NOMO-1 (cell line): ENCODE data around the gene PRICKLE1.

ENCODE experiments used
- DNase-seq, 2 experiments: peaks; one replicate each; lab custom pipeline; 2025; ENCODE audit not compliant: unreplicated experiment in 2 of 2; lab: John Stamatoyannopoulos, UW

The PRICKLE1 gene

GRCh38 chr12:42589465-42590329, at the start of gene PRICKLE1:
Gene PRICKLE1 (minus strand): TSS chr12:42589746. CDS start chr12:42472516, 117,230 bp downstream.
- DNase-seq: peak; percentile 47 to 51

- no peak for DNase-seq
Observed at GRCh38 chr12:42638697-42639096, 49.2 kb upstream of the PRICKLE1 start.

- DNase-seq: no peak
Observed at GRCh38 chr12:42638011-42638410, 48.5 kb upstream of the PRICKLE1 start.

DNA sequence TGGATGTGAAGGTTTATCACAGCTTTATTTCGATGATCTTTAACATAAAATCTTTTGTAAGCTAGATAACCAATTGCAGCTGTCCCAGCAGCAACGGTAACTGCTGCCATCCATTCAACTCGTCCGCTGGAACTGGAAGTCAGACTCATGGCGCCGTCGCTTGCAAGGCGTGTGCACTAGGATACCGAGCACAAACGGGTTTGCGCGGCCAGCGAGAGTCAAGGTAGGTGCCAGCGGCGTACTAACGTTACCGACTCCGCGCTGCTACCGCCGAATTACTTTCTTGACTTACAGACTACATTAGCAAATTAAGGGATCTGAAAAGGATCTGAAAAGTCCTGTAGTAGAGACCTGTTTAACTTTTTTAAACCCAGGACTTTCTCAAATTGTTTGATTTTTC, 47.4 kb upstream of the PRICKLE1 start:
- DNase-seq: no peak

GRCh38 chr12:42633594-42633993, 44.0 kb upstream of the PRICKLE1 start:
- DNase-seq: no peak

- DNase-seq: peak; percentile 60 to 98
Observed at GRCh38 chr12:42631513-42631912, 42.0 kb upstream of the PRICKLE1 start.

GRCh38 chr12:42630314-42630713, 40.8 kb upstream of the PRICKLE1 start:
- no peak for DNase-seq

- DNase-seq: no peak
Observed at GRCh38 chr12:42627151-42627550, 37.6 kb upstream of the PRICKLE1 start.

DNA sequence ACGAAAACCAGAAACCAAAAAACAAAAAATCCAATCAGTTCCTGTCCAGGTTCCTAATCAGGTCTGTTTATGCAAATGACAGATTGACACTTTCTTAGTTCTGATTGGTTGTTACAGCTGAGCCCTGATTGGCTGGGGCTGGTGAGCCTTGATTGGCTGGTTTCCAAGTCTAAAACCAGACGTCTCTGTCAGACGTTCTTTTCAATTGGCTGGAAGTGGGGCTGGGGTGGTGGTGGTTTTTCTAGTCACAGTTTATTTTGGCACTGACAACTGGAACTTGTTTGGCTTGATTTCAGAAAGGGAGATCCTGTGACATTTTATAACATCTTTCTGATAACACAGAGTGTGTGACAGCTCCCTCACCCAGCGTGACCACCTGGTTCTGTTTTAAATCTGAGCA, 36.1 kb upstream of the PRICKLE1 start:
- no peak for DNase-seq

DNA sequence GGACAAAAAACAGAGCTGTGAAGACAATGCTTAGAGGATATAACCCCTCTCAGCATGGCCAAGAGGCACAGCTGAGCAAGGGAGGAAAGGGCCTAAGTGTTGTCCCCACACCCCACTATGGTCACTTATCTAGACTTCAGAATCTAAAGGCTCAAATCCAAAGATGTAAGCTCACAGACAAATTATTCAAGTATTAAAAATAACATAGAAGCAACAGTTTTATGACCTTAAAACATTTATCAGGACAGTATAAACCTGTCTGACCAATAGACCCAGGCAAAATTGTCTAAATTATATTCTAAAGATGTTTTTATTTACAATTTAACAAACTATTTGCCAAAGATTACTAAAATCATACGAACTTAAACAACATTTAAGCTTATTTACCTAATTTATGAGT, 28.1 kb upstream of the PRICKLE1 start:
- no peak for DNase-seq

DNA sequence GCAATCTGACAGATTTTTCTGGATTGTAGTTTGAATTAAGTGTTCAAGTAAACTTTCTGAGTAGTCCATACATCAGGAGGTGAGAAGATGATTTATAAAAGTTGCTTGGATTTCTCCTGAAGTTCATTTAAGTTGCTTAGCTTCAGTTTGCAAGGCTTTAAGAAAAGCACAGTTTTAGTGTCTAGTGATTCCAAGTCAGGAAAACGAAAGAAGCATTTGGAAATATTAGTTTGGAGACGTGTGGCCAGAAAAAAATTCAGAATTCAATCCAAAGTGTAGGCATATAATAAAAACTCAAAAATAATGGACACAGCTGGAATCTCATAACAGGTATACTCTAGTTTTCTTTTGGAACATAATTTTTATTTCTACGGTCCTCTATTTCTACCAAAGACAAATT, 25.5 kb upstream of the PRICKLE1 start:
- no peak for DNase-seq

GRCh38 chr12:42612231-42612613, 22.7 kb upstream of the PRICKLE1 start:
- DNase-seq: no peak

GRCh38 chr12:42611571-42612230, 22.2 kb upstream of the PRICKLE1 start:
- no peak for DNase-seq

- DNase-seq: no peak
Observed at GRCh38 chr12:42609605-42610004, 20.1 kb upstream of the PRICKLE1 start.

DNA sequence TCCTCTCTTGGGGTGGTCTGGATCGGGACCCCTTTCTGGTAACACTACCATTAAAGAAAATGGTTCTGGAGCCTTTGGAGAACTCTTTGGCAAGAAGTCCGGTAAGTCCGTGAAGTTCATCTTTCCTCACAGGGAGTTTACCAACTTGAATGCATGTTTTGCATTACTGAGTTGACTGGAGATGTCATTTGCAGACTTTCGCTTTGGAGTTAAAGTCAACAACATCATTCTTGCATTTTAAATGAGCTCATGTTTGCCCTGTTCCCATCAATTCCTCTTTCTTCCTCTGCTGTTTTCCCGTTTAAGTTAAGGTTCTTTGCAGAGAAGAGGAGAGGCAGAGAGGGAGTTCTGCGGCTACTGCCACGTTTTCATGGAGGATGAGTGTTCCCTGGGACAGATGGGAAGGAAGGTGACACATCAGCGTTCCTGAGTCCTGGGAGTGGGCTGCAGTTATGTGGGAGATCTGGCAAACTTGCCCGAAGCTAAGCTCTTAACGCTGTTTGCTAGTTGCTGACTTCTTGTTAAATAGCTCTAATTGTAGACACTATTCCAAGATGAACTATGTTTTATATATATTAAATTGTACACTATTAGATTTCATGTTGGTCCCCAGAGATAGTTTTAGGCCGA, 18.8 kb upstream of the PRICKLE1 start:
- DNase-seq: no peak

DNA sequence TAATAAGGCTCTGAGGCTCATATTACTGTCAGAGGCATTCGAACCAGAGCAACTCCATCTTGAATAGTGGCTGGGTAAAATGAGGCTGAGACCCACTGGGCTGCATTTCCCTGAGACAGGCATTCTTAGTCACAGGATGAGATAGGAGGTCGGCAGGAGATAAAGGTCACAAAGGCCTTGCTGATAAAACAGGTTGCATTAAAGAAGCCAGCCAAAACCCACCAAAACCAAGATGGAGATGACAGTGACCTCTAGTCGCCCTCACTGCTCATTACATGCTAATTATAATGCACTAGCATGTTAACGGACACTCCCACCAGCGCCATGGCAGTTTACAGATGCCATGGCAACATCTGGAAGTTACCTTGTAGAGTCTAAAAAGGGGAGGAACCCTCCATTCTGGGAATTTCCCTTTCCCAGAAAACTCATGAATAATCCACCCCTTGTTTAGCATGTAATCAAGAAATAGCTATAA, 18.1 kb upstream of the PRICKLE1 start:
- DNase-seq: no peak

GRCh38 chr12:42606471-42606870, 16.9 kb upstream of the PRICKLE1 start:
- DNase-seq: no peak

DNA sequence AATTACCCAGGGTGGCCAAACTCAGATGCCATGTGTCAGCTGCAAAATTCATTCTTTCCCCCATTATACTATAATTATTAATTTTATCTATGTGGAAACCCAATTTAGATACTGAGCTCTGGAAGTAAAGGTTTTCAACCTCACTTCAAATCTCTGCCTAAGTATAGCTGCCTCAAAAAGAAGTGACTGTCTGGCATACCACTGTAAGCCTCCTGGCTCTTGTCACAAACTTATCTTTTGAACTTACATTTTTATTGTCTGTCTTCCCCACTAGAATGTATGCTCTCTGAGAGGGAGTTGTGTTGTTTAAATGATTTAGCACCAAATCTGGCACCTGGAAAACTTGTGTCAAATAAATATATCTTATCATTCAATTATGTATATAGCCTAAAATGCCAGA, 16.1 kb upstream of the PRICKLE1 start:
- no peak for DNase-seq

- DNase-seq: no peak
Observed at GRCh38 chr12:42603246-42603990, 13.9 kb upstream of the PRICKLE1 start.

- no peak for DNase-seq
Observed at GRCh38 chr12:42593874-42594273, 4.3 kb upstream of the PRICKLE1 start.
